Measurements from ENCODE around the gene SOAT2.
"Not testable (repeated sequence)": the region's sequence is repeated elsewhere in the genome, so short reads cannot be mapped to it uniquely, and the experiment has no call there.

Gene SOAT2

DNA sequence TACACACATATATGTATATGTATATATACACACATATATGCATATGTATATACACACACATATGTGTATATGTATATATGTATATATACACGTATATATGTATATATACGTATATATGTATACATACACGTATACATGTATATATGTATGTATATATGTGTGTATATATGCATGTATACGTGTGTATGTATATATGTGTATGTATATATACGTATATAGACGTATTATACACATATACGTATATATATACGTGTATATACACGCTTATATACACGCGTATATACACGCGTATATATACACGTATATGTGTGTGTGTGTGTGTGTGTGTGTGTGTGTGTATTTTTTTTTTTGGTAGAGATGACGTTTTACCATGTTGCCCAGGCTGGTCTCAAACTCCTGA is 44.4 kb downstream of the SOAT2 start:
- no peak for DNase-seq (ENCODE audit: low spot score)

- DNase-seq (ENCODE audit: low spot score) = no peak
Measured at GRCh38 chr12:53151039-53151438, 47.8 kb downstream of the SOAT2 start.

GRCh38 chr12:53152390-53152789 is 49.1 kb downstream of the SOAT2 start:
- DNase-seq (ENCODE audit: low spot score) = no peak

GRCh38 chr12:53159195-53159839 is 56.0 kb downstream of the SOAT2 start:
- peak; percentile 75 for DNase-seq (ENCODE audit: low spot score)

GRCh38 chr12:53160000-53160399 is 56.7 kb downstream of the SOAT2 start:
- DNase-seq (ENCODE audit: low spot score) = no peak

- no peak for DNase-seq (ENCODE audit: low spot score)
Measured at GRCh38 chr12:53160673-53161072, 57.4 kb downstream of the SOAT2 start.

DNA sequence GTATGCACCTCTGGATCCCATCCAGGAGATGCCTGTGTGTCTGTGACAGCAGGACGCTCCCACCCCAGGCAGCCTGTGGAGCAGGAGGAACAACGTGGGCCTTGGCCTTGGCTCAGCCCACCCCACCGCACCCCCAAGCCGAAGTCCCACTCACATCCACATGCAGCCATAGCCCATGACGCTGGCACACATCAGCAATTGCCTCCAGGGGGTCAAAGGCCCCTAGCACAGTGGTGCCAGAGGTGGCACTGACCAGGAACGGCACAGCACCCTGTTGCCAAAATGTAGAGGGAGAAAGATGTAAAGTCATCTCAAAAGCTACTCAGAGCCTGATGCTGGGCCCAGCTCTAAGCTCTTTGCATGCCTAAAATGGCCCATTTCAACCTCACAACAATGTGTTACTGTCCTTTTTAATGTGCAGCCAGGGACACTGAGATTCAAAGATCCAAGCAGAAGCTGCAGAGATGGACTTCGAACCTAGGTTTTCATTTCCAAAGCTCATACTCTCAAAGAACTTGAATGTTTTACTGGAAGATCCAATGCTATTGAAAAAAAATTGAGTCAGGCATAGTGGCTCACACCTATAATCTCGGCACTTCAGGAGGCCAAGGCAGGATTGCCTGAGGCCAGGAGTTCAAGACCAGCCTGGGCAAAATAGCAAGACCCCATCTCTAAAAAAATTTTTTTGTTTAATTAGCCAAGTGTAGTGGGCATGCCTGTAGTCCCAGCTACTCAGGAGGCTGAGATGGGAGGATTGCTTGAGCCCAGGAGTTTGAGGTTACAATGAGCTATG is 58.0 kb downstream of the SOAT2 start:
- DNase-seq (ENCODE audit: low spot score) = no peak

DNA sequence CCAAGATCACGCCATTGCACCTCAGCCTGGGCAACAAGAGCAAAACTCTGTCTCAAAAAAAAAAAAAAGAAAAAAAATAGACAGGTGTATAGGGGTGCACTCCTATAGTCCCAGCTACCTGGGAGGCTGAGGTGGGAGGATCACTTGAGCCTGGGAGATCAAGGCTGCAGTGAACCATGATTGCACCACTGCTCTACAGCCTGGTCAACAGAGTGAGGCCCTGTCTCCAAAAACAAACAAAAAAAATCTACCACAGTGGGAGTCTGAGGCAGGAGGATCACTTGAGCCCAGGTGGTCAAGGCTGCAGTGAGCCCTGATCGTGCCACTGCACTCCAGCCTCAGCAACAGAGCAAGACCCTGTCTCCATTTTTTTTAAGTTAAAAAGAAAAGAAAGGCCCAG is 59.7 kb downstream of the SOAT2 start:
- not testable (repeated sequence) for DNase-seq (ENCODE audit: low spot score)

- DNase-seq (ENCODE audit: low spot score) = no peak
Measured at GRCh38 chr12:53166837-53167236, 63.6 kb downstream of the SOAT2 start.

- DNase-seq (ENCODE audit: low spot score) = no peak
Measured at GRCh38 chr12:53169644-53170043, 66.4 kb downstream of the SOAT2 start.

DNA sequence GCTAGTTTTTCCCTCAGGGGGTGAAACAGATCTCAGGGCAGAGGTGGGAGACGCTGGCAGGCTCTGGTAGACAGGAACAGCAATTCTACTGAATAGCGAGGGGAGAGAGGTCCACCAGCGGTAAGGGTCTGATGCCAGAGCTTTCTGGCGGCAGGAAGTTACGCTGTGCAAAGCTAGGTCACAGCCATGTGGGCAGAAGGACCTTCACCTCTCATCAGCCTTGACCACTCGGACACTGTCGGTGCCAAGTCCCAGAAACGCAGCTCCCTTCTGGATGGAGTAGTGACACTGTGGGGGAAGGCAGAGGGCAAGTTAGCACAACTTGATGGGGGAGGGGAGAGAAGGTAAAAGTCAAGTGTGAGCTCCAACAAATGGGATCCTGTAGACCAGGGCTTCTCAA is 66.9 kb downstream of the SOAT2 start:
- DNase-seq (ENCODE audit: low spot score) = no peak

- no peak for DNase-seq (ENCODE audit: low spot score)
Measured at GRCh38 chr12:53170876-53171724, 67.8 kb downstream of the SOAT2 start.

DNA sequence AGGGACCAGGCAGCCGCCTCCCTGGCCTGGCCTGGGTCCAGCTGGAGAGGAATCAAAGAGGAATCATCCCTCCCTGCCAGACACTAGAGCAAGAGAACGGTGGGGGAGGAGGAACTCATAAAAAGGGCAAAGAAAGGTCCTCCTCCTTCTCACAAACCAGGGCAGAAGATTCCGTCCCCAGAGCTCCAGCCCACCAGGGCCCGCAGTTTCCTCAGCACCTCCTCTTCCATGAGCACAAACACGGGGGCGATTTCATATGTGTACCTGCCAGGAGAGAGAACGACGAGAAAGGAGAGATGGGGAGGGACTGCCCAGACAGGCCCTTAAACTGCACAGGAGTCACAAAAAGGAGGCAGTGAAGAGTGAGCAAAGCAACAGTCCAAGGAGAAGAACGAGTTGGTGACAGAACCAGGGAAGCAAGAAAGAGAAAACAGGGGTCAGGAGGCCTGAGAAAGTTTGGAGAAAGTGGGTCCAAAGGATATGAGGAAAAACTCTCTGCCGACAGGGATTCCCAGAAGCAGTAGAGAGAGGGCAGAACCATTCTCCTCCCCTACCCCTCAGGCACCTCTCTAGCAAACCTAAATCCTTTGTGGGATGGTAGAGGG is 68.5 kb downstream of the SOAT2 start:
- DNase-seq (ENCODE audit: low spot score) = no peak

DNA sequence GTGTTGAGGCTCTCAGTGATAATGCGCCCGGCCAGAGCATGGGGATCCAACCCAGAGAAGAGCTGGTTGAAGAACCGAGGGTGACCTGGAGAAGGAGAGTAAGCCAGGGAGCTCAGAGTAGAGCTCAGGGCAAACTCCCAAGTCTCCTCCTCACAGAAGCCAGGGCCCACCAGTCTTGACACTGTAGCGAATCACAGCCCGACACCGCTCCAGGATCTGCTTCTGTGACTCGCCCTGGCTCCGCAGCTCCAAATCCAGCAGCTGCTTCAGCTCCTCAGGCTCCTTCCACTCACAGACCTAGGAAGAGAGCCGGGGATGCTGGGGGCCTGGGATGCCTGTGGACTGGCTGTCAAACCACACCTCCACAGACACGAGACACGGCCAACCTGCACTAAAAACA is 69.1 kb downstream of the SOAT2 start:
- no peak for DNase-seq (ENCODE audit: low spot score)

- DNase-seq (ENCODE audit: low spot score) = no peak
Measured at GRCh38 chr12:53173085-53173715, 69.9 kb downstream of the SOAT2 start.

All from pons (tissue), 1 donor.